ENCODE measurements around the gene CDKL4.
"Not testable (repeated sequence)": the region's sequence is repeated elsewhere in the genome, so short reads cannot be mapped to it uniquely, and the experiment has no call there.

CDKL4 gene

GRCh38 chr2:39172047-39172706 is 71.6 kb downstream of the CDKL4 start:
- H3K27ac ChIP-seq (ENCODE audit: low read length); H3K9me3 ChIP-seq (ENCODE audit: insufficient read depth, low read depth, low read length); H3K4me3 ChIP-seq (ENCODE audit: low read length); H3K9ac ChIP-seq (ENCODE audit: low read depth, low read length); H3K27me3 ChIP-seq (ENCODE audit: insufficient read depth, low read length); H3K36me3 ChIP-seq (ENCODE audit: insufficient read depth, low read depth, low read length); H3K4me1 ChIP-seq (ENCODE audit: insufficient read depth, low read length): not testable (repeated sequence)

DNA sequence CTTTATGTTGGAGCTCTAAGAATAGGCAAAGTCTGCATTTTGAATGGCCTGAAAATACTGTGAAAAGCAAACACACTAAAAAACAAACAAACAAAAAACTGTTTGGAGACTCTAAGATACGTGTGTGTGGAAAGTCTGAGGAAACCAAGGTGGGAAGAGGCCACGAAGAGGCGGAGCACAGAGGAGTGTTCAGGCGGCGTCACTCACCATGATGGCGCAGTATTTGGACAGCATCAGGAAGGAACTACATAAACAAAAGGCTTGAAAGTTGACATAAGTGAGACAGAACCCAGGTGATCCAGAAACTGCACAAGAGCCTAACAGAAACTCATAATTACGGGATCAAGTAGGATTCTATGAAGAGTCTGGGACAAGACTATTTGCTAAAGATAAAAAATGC is 72.1 kb downstream of the CDKL4 start:
- no peak overlapping the region for H3K4me3 ChIP-seq (ENCODE audit: low read length)
- H3K27me3 ChIP-seq (ENCODE audit: insufficient read depth, low read length): no peaks in the 10 kb centered on the region
- no peak overlapping the region for H3K9ac ChIP-seq (ENCODE audit: low read depth, low read length)
- H3K36me3 ChIP-seq (ENCODE audit: insufficient read depth, low read depth, low read length): no peaks in the 10 kb centered on the region
- H3K27ac ChIP-seq (ENCODE audit: low read length): no peak overlapping the region
- H3K9me3 ChIP-seq (ENCODE audit: insufficient read depth, low read depth, low read length): no peaks in the 10 kb centered on the region
- H3K4me1 ChIP-seq (ENCODE audit: insufficient read depth, low read length): no peaks in the 10 kb centered on the region

DNA sequence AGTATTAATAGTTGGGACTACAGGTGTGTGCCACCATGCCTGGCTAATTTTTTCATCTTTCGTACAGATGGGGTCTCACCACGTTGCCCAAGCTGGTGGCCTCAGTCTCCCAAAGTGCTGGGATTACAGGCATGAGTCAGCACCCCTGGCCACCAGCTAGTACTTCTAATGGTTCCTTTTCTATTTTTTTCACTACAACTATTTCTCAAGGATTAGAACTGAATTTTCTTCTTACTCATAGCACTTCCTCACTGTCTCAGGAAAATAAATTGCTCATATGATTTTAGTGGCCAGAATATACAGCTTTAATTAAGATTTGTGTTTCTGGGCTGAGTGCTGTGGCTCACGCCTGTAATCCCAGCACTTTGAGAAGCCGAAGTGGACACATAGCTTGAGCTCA is 79.7 kb downstream of the CDKL4 start:
- Histone ChIP-seq H3K9me3 (ENCODE audit: insufficient read depth, low read depth, low read length) (no peaks in the 10 kb centered on the region), H3K9ac (ENCODE audit: low read depth, low read length) (no peak overlapping the region), H3K4me3 (ENCODE audit: low read length) (no peak overlapping the region), H3K27me3 (ENCODE audit: insufficient read depth, low read length) (no peaks in the 10 kb centered on the region), H3K27ac (ENCODE audit: low read length) (no peak overlapping the region), H3K36me3 (ENCODE audit: insufficient read depth, low read depth, low read length) (no peaks in the 10 kb centered on the region), H3K4me1 (ENCODE audit: insufficient read depth, low read length) (no peaks in the 10 kb centered on the region)

- H3K4me1 ChIP-seq (ENCODE audit: insufficient read depth, low read length): no peaks in the 10 kb centered on the region
- H3K36me3 ChIP-seq (ENCODE audit: insufficient read depth, low read depth, low read length): no peaks in the 10 kb centered on the region
- H3K9ac ChIP-seq (ENCODE audit: low read depth, low read length): no peak overlapping the region
- no peaks in the 10 kb centered on the region for H3K27me3 ChIP-seq (ENCODE audit: insufficient read depth, low read length)
- no peaks in the 10 kb centered on the region for H3K9me3 ChIP-seq (ENCODE audit: insufficient read depth, low read depth, low read length)
- H3K4me3 ChIP-seq (ENCODE audit: low read length): no peak overlapping the region
- no peak overlapping the region for H3K27ac ChIP-seq (ENCODE audit: low read length)
Observed at GRCh38 chr2:39160982-39161381, 82.8 kb downstream of the CDKL4 start.

DNA sequence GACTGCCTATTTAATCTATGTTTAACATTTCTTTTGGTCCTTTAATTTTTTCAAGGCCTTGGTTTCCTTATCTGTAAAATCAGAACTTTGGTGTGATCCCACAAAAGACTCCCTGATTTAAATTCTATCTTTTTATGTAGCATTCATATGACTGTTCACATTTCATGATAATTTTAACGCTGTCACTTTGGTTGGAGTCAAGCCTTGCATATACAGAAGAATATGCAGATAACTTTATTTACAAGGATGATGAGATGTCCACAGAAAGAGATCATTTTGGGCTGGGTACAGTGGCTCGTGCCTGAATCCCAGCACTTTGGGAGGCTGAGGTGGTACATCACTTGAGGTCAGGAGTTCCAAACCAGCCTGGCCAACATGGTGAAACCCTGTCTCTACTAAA is 84.5 kb downstream of the CDKL4 start:
- Histone ChIP-seq H3K4me1 (ENCODE audit: insufficient read depth, low read length) (no peaks in the 10 kb centered on the region), H3K4me3 (ENCODE audit: low read length) (no peak overlapping the region), H3K9ac (ENCODE audit: low read depth, low read length) (no peak overlapping the region), H3K27me3 (ENCODE audit: insufficient read depth, low read length) (no peaks in the 10 kb centered on the region), H3K27ac (ENCODE audit: low read length) (no peak overlapping the region), H3K9me3 (ENCODE audit: insufficient read depth, low read depth, low read length) (no peaks in the 10 kb centered on the region), H3K36me3 (ENCODE audit: insufficient read depth, low read depth, low read length) (no peaks in the 10 kb centered on the region)

GRCh38 chr2:39158351-39158750 is 85.4 kb downstream of the CDKL4 start:
- Histone ChIP-seq H3K27ac (ENCODE audit: low read length) (no peak overlapping the region), H3K9me3 (ENCODE audit: insufficient read depth, low read depth, low read length) (no peaks in the 10 kb centered on the region), H3K9ac (ENCODE audit: low read depth, low read length) (no peak overlapping the region), H3K27me3 (ENCODE audit: insufficient read depth, low read length) (no peaks in the 10 kb centered on the region), H3K36me3 (ENCODE audit: insufficient read depth, low read depth, low read length) (no peaks in the 10 kb centered on the region), H3K4me1 (ENCODE audit: insufficient read depth, low read length) (no peaks in the 10 kb centered on the region), H3K4me3 (ENCODE audit: low read length) (no peak overlapping the region)

GRCh38 chr2:39156846-39157245 is 86.9 kb downstream of the CDKL4 start:
- H3K27me3 ChIP-seq (ENCODE audit: insufficient read depth, low read length): no peaks in the 10 kb centered on the region
- no peaks in the 10 kb centered on the region for H3K9me3 ChIP-seq (ENCODE audit: insufficient read depth, low read depth, low read length)
- no peak overlapping the region for H3K27ac ChIP-seq (ENCODE audit: low read length)

GRCh38 chr2:39156107-39156506 is 87.7 kb downstream of the CDKL4 start:
- H3K9ac ChIP-seq (ENCODE audit: low read depth, low read length): no peak overlapping the region
- H3K9me3 ChIP-seq (ENCODE audit: insufficient read depth, low read depth, low read length): no peaks in the 10 kb centered on the region
- H3K36me3 ChIP-seq (ENCODE audit: insufficient read depth, low read depth, low read length): no peaks in the 10 kb centered on the region
- H3K4me3 ChIP-seq (ENCODE audit: low read length): no peak overlapping the region
- no peak overlapping the region for H3K27ac ChIP-seq (ENCODE audit: low read length)
- no peaks in the 10 kb centered on the region for H3K27me3 ChIP-seq (ENCODE audit: insufficient read depth, low read length)
- H3K4me1 ChIP-seq (ENCODE audit: insufficient read depth, low read length): no peaks in the 10 kb centered on the region

More at GRCh38 chr2:39156846-39157245, 86.9 kb downstream of the CDKL4 start:
- Histone ChIP-seq H3K4me1 (ENCODE audit: insufficient read depth, low read length) (no peaks in the 10 kb centered on the region), H3K9ac (ENCODE audit: low read depth, low read length) (no peak overlapping the region), H3K4me3 (ENCODE audit: low read length) (no peak overlapping the region), H3K36me3 (ENCODE audit: insufficient read depth, low read depth, low read length) (no peaks in the 10 kb centered on the region)

DNA sequence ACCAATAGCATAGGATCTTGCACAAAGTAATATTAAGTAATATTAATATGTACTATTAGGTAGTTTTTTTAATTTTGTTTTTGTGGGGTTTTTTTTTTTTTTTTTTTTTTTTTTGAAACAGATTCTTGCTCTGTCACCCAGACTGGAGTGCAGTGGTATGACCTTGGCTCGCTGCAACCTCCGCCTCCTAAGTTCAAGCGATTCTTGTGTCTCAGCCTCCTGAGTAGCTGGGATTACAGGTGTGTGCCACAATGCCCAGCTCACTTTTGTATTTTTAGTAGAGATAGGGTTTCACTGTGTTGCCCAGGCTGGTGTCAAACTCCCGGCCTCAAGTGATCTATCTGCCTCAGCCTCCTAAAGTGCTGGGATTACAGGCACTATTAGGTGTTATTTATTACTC is 88.2 kb downstream of the CDKL4 start:
- not testable (repeated sequence) for H3K27ac ChIP-seq (ENCODE audit: low read length); H3K9me3 ChIP-seq (ENCODE audit: insufficient read depth, low read depth, low read length); H3K9ac ChIP-seq (ENCODE audit: low read depth, low read length); H3K4me3 ChIP-seq (ENCODE audit: low read length); H3K4me1 ChIP-seq (ENCODE audit: insufficient read depth, low read length); H3K36me3 ChIP-seq (ENCODE audit: insufficient read depth, low read depth, low read length); H3K27me3 ChIP-seq (ENCODE audit: insufficient read depth, low read length)

DNA sequence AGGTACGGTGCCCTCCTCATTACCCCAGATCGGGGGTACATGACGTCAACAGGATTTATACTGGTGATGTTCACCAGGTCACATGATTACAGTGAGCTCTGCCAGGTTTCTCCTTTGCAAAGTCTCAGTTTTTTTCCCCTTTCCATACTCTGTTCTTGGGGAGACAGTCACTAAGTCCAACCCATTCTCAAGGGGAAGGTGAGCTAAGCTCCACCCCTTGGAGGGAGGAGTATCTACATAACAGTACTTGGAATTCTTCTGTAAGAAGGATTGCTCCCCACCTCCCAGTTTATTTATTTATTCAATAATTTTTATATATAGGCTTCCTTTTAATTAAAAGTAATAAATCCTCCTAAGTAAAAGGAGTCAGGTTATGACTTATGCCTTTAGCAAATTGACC is 88.8 kb downstream of the CDKL4 start:
- no peaks in the 10 kb centered on the region for H3K27me3 ChIP-seq (ENCODE audit: insufficient read depth, low read length)
- no peak overlapping the region for H3K4me3 ChIP-seq (ENCODE audit: low read length)
- H3K9me3 ChIP-seq (ENCODE audit: insufficient read depth, low read depth, low read length): no peaks in the 10 kb centered on the region
- no peak overlapping the region for H3K9ac ChIP-seq (ENCODE audit: low read depth, low read length)
- no peaks in the 10 kb centered on the region for H3K4me1 ChIP-seq (ENCODE audit: insufficient read depth, low read length)
- no peak overlapping the region for H3K27ac ChIP-seq (ENCODE audit: low read length)
- no peaks in the 10 kb centered on the region for H3K36me3 ChIP-seq (ENCODE audit: insufficient read depth, low read depth, low read length)

DNA sequence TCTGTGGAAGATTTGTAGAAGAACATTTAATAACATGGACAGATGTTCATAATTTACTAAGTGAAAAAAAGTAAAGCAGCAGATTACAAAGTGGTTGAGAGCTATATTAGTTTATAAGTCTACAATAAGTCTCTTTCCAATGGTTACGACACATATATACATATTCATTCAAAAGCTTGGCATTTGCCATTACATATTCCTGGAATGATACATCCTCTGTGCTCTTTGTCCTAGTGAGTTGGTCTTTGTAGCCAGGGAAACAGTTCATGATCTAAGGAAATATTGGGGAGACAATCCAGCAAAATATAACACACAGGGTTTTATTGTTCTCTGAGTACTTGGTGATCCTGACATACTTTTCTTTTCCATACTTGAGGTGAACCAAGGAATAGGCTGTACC is 90.5 kb downstream of the CDKL4 start:
- no peaks in the 10 kb centered on the region for H3K9me3 ChIP-seq (ENCODE audit: insufficient read depth, low read depth, low read length)
- H3K27ac ChIP-seq (ENCODE audit: low read length): no peak overlapping the region

GRCh38 chr2:39152504-39152903 is 91.3 kb downstream of the CDKL4 start:
- no peaks in the 10 kb centered on the region for H3K9me3 ChIP-seq (ENCODE audit: insufficient read depth, low read depth, low read length)
- H3K9ac ChIP-seq (ENCODE audit: low read depth, low read length): no peak overlapping the region
- H3K4me1 ChIP-seq (ENCODE audit: insufficient read depth, low read length): no peaks in the 10 kb centered on the region
- H3K27ac ChIP-seq (ENCODE audit: low read length): no peak overlapping the region
- H3K36me3 ChIP-seq (ENCODE audit: insufficient read depth, low read depth, low read length): no peaks in the 10 kb centered on the region
- H3K27me3 ChIP-seq (ENCODE audit: insufficient read depth, low read length): no peaks in the 10 kb centered on the region
- no peak overlapping the region for H3K4me3 ChIP-seq (ENCODE audit: low read length)

More for the DNA sequence above, 90.5 kb downstream of the CDKL4 start:
- Histone ChIP-seq H3K36me3 (ENCODE audit: insufficient read depth, low read depth, low read length) (no peaks in the 10 kb centered on the region), H3K4me1 (ENCODE audit: insufficient read depth, low read length) (no peaks in the 10 kb centered on the region), H3K9ac (ENCODE audit: low read depth, low read length) (no peak overlapping the region), H3K4me3 (ENCODE audit: low read length) (no peak overlapping the region), H3K27me3 (ENCODE audit: insufficient read depth, low read length) (no peaks in the 10 kb centered on the region)
